GM19467 (cell line): ENCODE data around the gene DDAH1.

Source experiments
- ATAC-seq: cut with Tn5 transposase; IDR thresholded peaks from one replicate; pipeline ENCODE4 v1.9.1; 2021; ENCODE audit warnings: mild to moderate bottlenecking, moderate library complexity; ENCODE audit not compliant: unreplicated experiment

The DDAH1 gene

DNA sequence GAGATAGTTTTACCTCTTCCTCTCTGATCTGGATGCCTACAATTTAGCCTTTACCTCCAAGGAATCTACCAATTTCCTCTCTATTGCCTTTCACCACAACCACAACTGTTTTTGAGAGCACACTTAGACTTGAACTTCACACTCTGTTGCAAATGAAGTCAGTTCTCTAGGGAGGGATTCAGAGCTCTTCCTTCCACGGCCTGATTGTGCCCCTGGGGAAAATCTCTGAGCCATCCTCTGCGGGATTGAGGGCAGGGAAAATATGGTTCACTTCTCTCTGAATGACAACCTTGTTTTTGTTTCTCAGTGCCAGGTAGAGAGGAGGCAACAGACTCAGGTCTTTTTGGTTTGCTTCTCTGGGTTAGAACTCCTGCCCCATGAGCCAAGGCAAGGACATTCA is 153.1 kb downstream of the DDAH1 start:
- no peak for ATAC-seq

DNA sequence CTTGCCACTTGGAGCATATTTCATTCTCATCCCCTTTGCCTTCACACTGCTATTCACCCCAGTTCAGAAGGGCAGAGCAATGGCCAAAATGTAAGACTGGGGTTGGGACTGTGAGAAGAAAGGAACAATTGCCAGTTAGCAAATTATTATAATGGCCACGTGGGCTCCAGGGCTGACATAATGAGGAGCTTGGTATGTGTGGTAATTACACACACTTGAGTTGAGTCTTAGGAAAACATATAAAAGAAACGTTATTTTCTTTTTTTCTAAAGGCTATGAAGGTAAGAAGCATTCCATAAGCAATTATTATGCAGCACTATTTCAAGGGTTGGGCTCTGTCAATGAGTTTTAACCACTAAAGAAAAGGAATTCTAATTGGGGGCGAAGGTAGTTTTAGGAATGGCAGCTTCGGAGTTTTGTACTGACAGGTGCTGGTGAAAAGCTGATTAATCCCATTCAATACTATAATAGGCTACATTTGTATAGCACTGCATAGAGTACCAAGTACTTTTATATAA is 156.1 kb downstream of the DDAH1 start:
- ATAC-seq: no peak

DNA sequence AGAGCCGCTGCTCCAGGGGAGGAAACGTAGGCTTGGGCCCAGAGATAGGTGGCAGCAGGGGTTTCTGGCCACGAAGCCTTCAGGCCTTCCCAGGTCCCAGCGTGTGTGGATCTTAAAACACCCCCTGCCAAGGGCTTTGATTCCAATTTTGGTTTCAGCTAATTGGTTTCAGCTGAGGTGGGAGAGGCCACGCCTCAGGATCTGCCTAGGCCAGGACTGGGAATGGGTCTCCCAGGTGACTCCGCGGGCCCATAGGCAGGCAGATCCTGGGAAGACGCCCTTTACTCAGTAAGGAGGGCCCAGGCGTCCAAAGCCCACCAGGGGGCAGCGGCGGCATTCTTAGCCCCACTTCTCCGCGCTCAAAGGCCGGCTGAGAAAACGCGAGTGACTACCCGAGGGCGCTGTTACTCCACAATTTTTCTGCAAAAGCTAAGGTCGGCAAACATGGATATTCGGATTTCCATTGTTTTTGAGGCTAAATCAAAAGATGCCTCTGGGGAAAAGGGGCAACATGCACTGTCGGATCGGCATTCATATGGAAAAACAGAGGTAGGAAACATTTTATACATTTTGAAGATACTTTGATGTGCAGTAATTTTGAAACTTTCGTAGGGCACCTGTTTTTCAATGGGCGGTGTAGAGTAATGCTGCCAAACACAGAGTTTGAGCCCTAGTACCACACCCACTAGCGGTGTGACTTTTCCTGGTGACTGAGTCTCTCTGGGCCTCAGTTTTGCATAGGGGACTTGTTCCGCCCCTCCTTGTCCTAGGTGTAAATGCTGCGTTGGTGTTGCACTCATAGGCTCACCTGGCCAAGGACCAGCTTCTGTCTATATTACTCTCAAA is 156.7 kb downstream of the DDAH1 start:
- peak; percentile 75 for ATAC-seq

DNA sequence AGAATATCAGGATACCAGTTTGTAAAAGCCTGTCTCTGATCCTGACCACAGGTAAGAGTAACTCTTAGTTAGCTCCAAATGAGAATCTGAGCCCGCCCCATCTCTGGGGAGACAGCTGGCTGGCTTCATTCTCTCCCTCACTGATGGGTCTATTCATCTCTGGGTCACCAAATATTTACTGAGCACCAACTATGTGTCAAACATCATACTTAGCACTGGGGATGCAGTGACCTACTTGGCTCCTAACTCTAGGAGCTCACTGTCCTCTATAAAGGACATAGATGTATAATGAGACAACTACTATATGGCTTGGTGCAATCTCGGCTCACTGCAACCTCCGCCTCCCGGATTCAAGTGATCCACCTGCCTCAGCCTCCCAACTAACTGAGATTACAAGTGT is 158.7 kb downstream of the DDAH1 start:
- no peak for ATAC-seq

DNA sequence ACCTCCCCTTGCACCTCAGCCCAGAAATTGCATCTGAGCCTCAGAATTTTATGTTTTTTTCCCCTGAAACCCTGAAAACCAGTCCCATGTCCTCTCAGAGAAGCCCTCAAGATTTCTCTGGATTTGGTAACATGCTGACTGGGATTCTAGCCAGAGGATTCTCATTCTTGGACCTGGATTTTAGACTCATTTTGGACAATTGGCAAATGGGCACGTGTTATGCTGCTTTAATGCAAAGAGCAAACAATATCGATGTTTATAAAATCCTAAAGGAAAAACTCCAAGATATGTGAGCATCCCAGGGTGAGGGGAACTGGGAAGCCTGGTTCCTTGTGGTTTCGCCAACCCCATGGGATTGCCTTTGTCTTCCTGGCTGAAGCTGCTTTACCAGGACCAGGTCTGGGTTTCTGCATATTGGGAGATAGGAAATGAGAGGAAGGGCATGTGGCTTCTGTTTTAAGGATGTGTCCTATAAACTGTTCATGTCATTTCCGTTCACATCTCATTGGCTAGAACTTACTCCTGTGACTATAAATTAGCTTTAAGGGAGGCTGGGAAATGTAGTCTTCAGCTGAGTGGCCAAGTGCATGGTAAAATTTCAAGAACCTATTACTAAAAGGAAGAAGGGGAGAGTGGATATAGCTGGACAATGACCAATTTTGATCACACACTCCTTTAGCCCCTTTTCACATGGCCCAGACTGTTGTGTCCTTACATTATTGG is 161.4 kb downstream of the DDAH1 start:
- ATAC-seq: no peak

DNA sequence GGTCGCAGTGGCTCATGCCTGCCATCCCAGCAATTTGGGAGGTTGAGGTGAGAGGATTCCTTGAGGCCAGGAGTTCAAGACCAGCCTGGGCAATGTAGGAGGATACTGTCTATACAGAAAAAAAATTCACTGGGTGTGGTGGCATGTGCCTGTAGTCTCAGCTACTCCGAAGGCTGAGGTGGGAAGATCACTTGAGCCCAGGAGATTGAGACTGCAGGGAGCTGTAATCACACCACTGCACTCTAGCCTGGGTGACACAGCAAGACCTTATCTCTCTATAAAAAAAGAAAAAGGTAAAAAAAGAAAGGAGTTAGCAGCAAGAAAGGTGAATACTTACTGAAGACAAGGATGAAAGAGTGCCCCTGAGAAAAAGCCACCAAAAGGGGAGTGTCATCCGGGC is 164.8 kb downstream of the DDAH1 start:
- no peak for ATAC-seq

DNA sequence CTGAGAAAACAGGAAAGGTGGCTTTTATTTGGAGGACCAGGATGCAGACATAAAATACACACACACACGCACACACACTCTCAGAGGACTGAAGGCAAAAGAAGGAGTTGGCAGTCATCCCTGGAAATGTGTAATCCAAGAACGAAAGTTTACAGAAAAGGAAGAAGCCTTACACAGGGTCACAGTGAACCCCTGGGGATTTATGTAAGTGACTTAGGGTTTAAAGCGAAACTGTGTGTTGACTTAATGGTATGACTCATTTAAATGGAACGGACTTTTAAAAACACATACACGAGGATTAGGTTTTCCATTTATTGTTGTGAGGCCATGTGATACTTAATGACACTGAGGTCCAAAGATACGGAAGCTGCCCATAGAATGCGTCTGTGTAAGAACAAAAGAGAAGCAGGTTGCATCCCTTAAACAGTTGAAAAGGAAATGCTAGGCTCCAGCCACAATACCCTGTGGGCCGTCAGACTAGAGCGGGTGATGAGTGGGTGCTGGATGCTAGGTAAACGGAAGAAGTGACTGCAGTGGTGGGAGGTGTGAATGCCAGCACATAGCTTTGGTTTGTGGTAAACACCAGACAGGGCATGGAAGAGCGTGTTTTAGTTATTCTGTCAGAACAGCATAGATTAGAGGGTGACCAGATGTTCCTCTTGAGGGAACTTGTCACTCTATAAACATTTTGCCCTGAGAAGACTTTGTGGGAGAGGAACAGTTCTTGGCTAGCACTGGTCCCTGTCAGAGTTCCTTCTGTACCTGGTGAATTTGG is 166.9 kb downstream of the DDAH1 start:
- ATAC-seq: peak; percentile 95

DNA sequence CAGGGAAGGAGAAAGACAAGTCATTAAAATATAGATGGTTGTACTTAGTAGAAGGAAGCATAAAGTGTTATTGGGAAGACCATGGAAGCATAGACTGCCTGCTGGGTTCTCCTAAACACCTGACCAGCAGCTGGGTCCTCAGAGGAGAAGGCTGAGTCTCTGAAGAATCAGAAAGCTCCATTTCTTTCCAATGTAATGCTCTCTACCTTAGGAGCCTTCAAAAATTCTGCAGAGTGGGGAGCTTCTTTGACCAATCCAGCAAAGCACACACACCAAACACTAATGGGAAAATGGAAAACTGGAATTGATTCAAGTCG is 167.5 kb downstream of the DDAH1 start:
- no peak for ATAC-seq

DNA sequence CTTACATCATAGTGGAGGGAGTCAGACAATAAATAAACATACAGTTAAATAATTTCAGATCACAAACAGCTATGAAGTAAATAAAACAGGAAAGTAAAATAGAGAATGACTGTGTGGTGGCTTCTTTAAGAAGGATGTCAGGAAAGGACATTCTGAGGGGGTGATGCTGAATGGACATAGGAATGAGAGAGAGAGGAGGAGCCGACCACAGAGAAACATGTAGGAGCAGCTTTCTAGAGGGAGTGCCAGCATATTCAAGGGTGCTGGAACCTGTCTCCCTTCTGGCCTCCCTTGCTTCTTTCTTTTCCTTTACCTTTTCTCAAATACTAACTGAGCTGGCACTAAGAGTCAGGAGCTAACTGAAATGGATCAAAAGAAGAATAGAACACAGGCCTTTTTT is 168.0 kb downstream of the DDAH1 start:
- no peak for ATAC-seq

DNA sequence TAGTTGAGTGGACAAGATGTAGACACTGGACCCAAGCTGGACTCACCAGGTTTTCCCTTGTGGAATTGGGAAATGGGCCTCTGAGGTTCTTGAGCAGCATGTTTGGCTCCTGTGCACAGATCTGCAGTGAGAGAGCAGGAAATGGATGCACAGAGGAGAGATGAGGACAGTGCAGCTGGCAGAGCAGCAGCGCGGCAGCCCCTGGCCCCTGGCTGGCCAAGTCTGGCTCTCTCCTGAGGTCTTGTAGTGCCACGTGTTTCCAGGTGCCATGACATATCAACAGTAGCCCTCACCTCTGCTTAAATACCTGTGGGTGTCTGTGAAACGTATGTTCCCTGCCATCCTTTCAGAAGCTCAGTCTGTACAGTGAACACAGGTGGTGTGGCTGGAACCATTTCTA is 169.3 kb downstream of the DDAH1 start:
- ATAC-seq: no peak

DNA sequence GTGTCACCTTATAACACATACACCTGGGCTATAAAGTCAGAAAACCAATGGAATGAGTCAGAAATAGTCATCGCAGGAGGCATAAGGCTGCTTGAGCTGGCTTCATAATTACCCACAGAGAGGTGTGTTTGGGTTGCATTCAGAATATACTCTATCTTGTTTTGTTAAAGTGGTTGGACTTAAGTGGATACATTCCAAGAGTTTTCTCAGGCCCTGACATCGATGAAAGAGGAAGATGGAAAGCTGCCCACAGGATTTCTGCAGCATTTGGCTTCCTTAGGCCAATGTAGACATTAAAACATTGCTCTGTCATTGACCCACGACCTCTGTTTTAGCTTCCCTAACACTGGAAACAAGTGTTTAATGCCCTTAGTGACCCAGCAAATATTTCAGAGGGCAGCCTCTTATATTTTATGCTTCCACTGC is 169.9 kb downstream of the DDAH1 start:
- ATAC-seq: no peak

DNA sequence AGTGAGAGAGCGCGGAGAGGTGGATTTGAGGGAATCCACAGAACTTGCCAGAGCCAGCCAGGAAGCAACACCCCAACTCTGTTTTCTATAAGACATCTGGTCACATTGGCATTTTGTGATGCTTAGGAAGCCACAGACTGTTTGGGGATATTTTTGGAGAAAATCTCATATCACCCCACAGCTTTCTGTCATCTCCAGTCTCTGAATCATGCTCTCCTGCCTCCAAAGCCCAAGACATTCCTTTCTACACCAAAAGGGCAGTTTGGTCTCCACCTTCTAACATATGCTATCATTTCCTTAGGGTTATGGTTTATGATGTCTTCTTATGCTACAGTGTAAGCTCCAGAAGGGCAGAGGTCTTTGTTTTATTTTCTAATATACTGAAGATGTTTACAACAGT is 174.1 kb downstream of the DDAH1 start:
- ATAC-seq: no peak

DNA sequence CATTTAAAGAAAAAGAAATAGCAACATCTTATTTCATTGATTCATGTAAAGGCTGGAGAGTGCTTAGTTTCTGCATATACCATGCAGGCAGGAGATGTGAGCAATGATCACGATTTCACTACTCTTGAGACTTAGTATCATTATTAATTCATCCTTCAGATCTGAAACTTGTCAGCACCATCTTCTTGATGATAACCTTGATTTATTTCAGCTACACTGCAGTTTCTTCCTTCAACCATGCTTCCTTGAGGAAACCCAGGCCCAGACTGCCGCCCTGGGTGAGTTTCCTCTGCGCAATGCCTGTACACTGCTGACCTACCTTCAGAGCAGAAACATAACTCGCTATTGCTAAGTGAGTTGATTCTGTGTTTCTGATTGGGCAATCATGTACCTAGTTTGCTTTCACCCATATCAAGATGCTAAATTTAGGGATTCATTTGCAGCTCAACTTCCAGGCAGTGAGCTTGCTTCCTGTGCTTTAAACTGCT is 175.1 kb downstream of the DDAH1 start:
- ATAC-seq: no peak

DNA sequence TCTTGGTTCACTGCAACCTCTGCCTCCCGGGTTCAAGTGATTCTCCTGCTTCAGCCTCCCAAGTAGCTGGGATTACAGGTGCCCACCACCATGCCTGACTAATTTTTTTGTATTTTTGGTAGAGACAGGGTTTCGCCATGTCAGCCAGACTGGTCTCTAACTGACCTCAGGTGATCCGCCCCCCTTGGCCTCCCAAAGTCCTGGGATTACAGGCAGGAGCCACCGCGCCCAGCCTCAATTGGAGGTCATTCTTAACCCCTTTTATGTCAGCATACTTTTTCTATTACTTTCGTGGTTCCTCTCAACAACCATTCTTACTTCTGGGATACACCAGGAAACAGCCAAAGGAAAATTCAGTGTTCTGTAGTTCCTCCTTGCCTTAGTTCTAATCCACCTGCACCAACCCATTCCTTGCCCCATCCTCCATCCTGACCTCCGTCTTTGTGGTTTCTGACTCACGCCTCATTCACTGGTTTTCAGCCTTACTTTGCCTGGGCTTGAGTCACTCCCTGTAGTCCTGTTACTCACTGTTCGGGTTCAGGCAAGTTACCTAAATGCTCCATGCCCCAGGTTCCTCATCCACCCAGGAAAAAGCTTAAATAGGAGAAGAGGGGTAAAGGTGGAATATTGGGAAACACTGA is 175.6 kb downstream of the DDAH1 start:
- ATAC-seq: no peak

DNA sequence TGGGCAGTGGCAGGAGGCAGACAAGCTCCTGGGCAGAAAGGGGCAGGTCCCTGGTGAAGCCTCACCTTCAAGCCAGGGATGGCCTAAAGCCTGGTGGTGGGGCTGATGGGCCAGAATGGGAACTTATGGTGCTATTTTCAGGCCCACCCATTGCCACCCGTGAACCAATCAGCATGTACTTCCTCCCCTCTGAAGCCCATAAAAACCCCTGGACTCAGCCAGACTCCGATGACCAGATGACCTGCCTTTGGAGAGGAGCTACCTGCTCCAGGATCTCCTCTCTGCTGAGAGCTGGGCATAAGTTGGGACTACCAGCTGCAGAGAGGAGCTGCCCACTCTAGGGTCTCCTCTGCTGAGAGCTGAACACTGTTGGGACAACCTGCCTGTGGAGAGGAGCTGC is 180.8 kb downstream of the DDAH1 start:
- ATAC-seq: no peak

DNA sequence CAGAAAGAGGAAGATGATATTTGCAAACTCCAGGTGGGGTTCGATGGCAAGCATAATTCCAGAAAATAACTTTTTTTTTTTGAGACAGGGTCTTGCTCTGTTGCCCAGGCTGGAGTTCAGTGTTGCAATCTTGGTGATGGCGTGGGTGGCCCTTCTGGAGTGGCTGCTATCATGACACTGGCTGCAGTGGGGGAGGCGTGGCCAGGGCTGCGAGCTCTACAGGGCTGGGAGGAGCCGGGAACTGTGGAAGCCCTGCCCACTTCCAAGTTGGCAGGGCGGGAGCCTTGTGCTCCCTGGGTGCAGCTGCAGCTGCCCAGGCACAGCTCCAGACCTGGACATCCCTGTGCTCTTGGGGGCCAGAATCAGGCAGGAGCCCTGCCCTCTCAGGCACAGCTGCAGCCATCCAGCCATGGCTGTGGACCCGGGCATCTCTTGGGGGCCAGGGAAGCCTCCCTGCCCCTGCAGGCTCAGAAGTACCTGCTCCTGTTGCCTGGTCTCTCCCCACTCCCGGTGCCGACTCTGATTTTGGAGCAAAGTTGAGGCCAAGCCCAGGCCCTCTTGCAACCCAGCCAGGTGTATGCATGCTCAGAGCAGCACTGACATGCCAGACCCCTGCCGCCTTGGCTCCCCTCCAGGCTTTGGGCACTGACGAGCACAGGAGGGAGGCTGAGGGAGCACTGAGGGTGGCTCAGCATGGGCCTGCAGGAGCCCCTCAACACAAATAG is 181.3 kb downstream of the DDAH1 start:
- no peak for ATAC-seq

DNA sequence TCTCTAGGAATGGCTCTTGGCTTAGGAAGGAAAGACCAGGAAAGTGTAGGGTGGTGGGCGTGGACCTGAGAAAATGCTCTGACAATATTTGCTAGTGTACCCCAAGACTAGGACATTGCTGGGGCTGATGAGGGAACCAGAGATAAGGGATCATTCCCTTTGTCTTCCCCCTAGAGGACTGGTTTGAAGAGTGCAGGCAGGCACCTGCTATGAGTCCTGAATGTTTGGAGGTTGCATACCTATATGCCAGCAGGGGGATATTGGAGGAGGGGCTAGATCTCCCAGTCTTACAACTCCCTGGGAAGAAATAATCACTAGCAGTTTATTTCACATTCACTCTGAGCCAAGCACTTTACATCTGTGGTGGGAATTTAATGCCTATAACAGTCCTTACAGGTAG is 182.5 kb downstream of the DDAH1 start:
- no peak for ATAC-seq

DNA sequence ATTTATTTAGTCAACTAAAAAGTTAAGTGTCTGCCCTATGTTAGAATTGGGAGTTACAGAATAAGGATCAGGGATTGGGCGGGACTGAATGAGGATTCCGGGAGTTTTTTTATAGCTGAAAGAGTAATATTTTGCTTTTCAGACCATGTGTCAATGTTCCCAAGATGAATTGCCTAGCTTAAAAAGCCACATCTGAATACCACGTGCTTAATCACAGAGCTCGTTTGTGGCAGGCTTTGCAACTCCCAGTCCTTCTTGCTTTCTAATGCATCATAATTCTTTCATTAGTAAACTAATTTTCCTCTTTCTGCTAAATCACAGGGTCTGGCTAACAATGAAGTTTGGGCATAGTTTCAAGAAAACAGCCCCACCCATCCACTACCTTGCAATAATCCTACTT is 184.3 kb downstream of the DDAH1 start:
- no peak for ATAC-seq

DNA sequence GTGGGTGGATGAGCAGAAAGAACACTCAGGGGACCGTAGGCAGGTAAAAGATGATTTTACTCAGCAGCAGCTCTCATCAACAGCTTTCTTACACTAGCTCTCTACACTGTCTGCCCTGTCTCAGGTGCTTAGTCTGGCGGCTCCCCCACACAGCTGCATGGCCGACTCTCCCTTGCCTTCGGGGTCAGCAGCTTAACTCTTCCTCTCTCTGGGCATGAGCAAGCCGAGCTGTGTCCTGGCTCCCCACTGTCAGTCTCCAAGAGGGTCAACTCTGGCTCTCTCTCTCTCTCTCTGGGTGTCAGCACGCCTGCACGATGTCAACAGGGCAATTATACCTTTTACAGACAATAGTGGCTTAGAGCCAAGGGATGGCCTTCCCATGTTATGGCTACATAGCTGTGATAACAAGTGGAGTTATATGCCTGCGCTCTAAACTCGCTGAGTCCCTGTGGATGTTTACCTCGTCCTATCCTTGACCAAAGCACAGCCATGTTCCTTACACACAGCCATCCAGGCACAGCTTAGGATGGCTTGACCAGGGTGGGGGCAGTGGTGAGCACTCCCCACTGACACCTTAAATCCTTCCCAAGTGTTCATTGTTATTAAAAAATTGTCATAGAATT is 185.4 kb downstream of the DDAH1 start:
- no peak for ATAC-seq

DNA sequence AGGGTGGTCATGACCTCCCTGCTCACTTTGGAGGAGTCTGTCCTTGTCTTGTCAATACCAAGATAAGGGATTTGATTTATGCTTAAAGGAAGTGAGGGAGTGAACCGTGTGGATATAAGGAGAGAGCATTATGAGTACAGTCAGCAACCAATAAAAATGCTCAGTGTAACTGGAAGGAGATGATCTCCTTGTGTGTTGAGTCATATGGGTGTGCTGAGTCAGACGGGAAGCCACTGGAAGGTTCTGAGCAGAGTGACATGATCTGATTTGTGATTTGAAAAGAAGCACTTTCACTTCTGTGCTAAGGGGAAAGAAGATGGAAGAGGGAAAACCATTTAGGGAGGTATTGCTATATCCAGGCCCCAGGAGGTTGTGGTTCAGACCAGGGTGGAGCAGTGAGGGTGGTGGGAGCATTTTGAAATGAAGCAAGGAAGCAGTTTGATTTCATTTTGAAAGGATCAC is 186.1 kb downstream of the DDAH1 start:
- no peak for ATAC-seq
